ENCODE measurements around the gene SYT9. TPM values are rescaled to one million over a fixed set of nuclear protein-coding genes. Genes with fewer than 3 reads are reported as not detected.

SYT9 gene
- total and polyA plus RNA-seq, 2 donors (not counting 3 experiments of a cell fraction or from before 2014, with no cell fraction given): 0.23 TPM; not detected in 1

GRCh38 chr11:7245341-7245740, 6.4 kb upstream of the SYT9 start:
- Histone ChIP-seq H3K36me3 (ENCODE audit: control insufficient read depth in 2 of 2, extremely low read depth in 1 of 2, insufficient read depth in 2 of 2, low read length in 2 of 2) (no peaks in the 10 kb centered on the region), H3K27me3 (ENCODE audit: control insufficient read depth in 2 of 2, insufficient read depth in 2 of 2, low read length in 2 of 2) (peaks cover 2 to 4% of the 10 kb centered on the region in 2 experiments), H3K4me2 (ENCODE audit: insufficient read depth, low read length) (no peak overlapping the region), H3K4me3 (replicated peaks in 1 of 3; ENCODE audit: insufficient read depth in 1 of 3, low read depth in 1 of 3, low read length in 3 of 3) (no peak overlapping the region), H3K9ac (replicated peaks; ENCODE audit: extremely low read depth, insufficient read depth, low read length) (no peak overlapping the region), H3K4me1 (ENCODE audit: control insufficient read depth, extremely low read depth, insufficient read depth, low read length) (no peaks in the 10 kb centered on the region), H3K9me3 (replicated peaks; ENCODE audit: control insufficient read depth, insufficient read depth, low read length) (no peaks in the 10 kb centered on the region), H3K27ac (ENCODE audit: insufficient read depth, low read depth, low read length) (no peak overlapping the region), H2AFZ (ENCODE audit: low read depth, low read length) (no peak overlapping the region), H4K20me1 (replicated peaks; ENCODE audit: control insufficient read depth, extremely low read depth, insufficient read depth, low read length) (no peaks in the 10 kb centered on the region), H3K79me2 (ENCODE audit: control insufficient read depth, insufficient read depth, low read length) (no peaks in the 10 kb centered on the region), H3K9me1 (replicated peaks; ENCODE audit: control insufficient read depth, extremely low read depth, insufficient read depth, low read length) (no peaks in the 10 kb centered on the region)
- BruUV-seq (replicated peaks): no TSS peak
- dilution Hi-C loops (cut with MboI; ENCODE audit: extremely low pct_ligation_motif_present, low sequenced_read_pairs) (no loop called here), intact Hi-C loops (cut with micrococcal nuclease) (no loop called here)
- TF ChIP-seq GATA2 (IDR thresholded peaks at IDR 0.05; ENCODE audit: insufficient read depth, insufficient read length, low read depth, low read length) (no peak), MYC (IDR thresholded peaks at IDR 0.05; ENCODE audit: low read depth, low read length) (no peak), CTCF (IDR thresholded peaks at IDR 0.05; ENCODE audit: extremely low read depth in 1 of 2, insufficient read depth in 1 of 2, low read depth in 1 of 2, low read length in 2 of 2) (no peak), POLR2AphosphoS5 (IDR thresholded peaks at IDR 0.05; ENCODE audit: insufficient read depth, low read depth, low read length) (no peak), FOS (IDR thresholded peaks at IDR 0.05; ENCODE audit: borderline replicate concordance, insufficient read depth, low read length) (no peak), POLR2A (IDR thresholded peaks at IDR 0.05; ENCODE audit: low read depth, low read length) (no peak), MAX (IDR thresholded peaks at IDR 0.05; ENCODE audit: insufficient read depth, insufficient read length) (no peak), JUN (IDR thresholded peaks at IDR 0.05; ENCODE audit: borderline replicate concordance, insufficient read depth, insufficient read length, low read depth) (no peak), EZH2 (IDR thresholded peaks at IDR 0.05; ENCODE audit: borderline replicate concordance, low read depth, low read length, severe bottlenecking) (no peak)
- DNase-seq (ENCODE audit: low read depth, low spot score): no peak
- ChIA-PET POLR2A (no interaction called here), CTCF (no interaction called here)
- no peak for FAIRE-seq

Measured in endothelial cell of umbilical vein (primary cell).